Transverse colon (tissue), 4 donors: ENCODE measurements around the gene DEFB112.

ENCODE experiments used
- EP300 ChIP-seq: sonication (generic); formaldehyde crosslinking; IDR thresholded peaks from one replicate; pipeline ENCODE4 v1.6.1; 2017; ENCODE audit warnings: antibody characterized with exemption, low read depth
- POLR2A ChIP-seq: fragments of 450-650 bp; IDR thresholded peaks from one replicate; pipeline ENCODE4 v1.6.1; 2016; ENCODE audit warnings: antibody characterized with exemption, mild to moderate bottlenecking, moderate library complexity
- POLR2AphosphoS5 ChIP-seq, 3 donors: sonication (generic); formaldehyde crosslinking; IDR thresholded peaks; one replicate each; pipeline ENCODE4 v1.6.1; 2016; ENCODE audit warnings: antibody characterized with exemption in 3 of 3
- TF ChIP-seq, protein P1 (sequence below), 5 experiments: fragments of 200-600 bp in 3 of 5; fragments of 450-650 bp in 2 of 5; sonication (generic) in 3 of 5; IDR thresholded peaks; 1 replicate in 2 of 5; 2 replicates in 3 of 5; pipeline ENCODE4 v1.5.1; 2016 to 2017; ENCODE audit warnings: antibody characterized with exemption in 5 of 5, inconsistent platforms in 3 of 5, mild to moderate bottlenecking in 2 of 5, moderate library complexity in 1 of 5

DNA sequence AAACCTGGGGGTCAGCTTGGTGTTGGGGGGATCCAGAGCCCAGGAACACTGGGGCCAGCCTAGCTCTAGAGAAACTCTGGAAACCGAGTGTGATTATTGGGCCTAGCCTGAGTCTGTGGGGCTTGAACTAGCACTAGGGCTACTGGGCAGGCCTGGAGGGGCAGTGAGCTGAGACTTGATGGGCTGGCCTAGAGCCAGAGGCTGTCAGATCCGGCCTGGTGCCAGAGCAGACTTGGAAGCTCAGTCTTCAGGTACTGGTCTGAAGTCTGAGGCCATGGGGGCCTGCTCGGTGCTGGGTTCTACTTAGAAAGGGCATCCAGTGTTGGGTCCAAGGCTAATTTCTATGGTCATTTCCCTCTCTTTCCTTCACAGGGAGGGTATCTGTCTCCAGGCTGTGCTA lies 2.7 kb downstream of the DEFB112 start:
- TF ChIP-seq, protein P1, sequence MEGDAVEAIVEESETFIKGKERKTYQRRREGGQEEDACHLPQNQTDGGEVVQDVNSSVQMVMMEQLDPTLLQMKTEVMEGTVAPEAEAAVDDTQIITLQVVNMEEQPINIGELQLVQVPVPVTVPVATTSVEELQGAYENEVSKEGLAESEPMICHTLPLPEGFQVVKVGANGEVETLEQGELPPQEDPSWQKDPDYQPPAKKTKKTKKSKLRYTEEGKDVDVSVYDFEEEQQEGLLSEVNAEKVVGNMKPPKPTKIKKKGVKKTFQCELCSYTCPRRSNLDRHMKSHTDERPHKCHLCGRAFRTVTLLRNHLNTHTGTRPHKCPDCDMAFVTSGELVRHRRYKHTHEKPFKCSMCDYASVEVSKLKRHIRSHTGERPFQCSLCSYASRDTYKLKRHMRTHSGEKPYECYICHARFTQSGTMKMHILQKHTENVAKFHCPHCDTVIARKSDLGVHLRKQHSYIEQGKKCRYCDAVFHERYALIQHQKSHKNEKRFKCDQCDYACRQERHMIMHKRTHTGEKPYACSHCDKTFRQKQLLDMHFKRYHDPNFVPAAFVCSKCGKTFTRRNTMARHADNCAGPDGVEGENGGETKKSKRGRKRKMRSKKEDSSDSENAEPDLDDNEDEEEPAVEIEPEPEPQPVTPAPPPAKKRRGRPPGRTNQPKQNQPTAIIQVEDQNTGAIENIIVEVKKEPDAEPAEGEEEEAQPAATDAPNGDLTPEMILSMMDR (IDR thresholded peaks at IDR 0.05): no peak
- no peak for TF ChIP-seq POLR2A
- TF ChIP-seq POLR2AphosphoS5 (IDR thresholded peaks at IDR 0.05): no peak
- TF ChIP-seq EP300: no peak
